Sigmoid colon (tissue), 7 donors: ENCODE measurements around the gene ITGB2. TPM values are rescaled to one million over a fixed set of nuclear protein-coding genes. Genes with fewer than 3 reads are reported as not detected.

Experiments
- DNase-seq: peaks from one replicate; pipeline ENCODE4 v3.0.0-alpha.2; 2019
- H3K27ac ChIP-seq, 4 donors: fragments of 200-600 bp; sonication (generic); one replicate each; pipeline ENCODE4 v1.5.1; 2016 to 2019; ENCODE audit warnings: mild to moderate bottlenecking in 1 of 4
- H3K27me3 ChIP-seq, 3 donors: fragments of 200-600 bp; sonication (generic); one replicate each; pipeline ENCODE4 v1.5.1; 2019; ENCODE audit warnings: mild to moderate bottlenecking in 1 of 3
- H3K36me3 ChIP-seq, 4 donors: fragments of 200-600 bp; sonication (generic); one replicate each; pipeline ENCODE4 v1.5.1; 2016 to 2019
- H3K4me1 ChIP-seq, 4 donors: fragments of 200-600 bp; sonication (generic); one replicate each; pipeline ENCODE4 v1.5.1; 2017 to 2019
- H3K4me3 ChIP-seq, 4 donors: fragments of 200-600 bp; sonication (generic); one replicate each; pipeline ENCODE4 v1.5.1; 2017 to 2019; ENCODE audit warnings: mild to moderate bottlenecking in 2 of 4, moderate library complexity in 1 of 4
- H3K9me3 ChIP-seq, 4 donors: fragments of 200-600 bp in 3 of 4; sonication (generic) in 3 of 4; one replicate each; pipeline versions ENCODE4 v1.5.1 to v1.6.1; 2013 to 2019
- EP300 ChIP-seq, 4 donors: sonication (generic); formaldehyde crosslinking; IDR thresholded peaks; one replicate each; pipeline ENCODE4 v1.6.1; 2017; ENCODE audit warnings: antibody characterized with exemption in 4 of 4
- POLR2A ChIP-seq, 2 donors: fragments of 450-650 bp; IDR thresholded peaks; one replicate each; pipeline ENCODE4 v1.6.1; 2016; ENCODE audit warnings: antibody characterized with exemption in 2 of 2, mild to moderate bottlenecking in 2 of 2, moderate library complexity in 2 of 2
- POLR2AphosphoS5 ChIP-seq, 4 donors: sonication (generic); formaldehyde crosslinking; IDR thresholded peaks; one replicate each; pipeline ENCODE4 v1.6.1; 2017; ENCODE audit warnings: antibody characterized with exemption in 4 of 4
- WGBS, 2 donors: extraction: QIAGEN DNeasy Blood & Tissue Kit; methylation state at CpG; one replicate each; pipeline ENCODE4 v1.1.7; 2013; 5-methylcytosine and 5-hydroxymethylcytosine counted together
- intact Hi-C: fragments of 100-400 bp; cut with DNase I; formaldehyde crosslinking; loops from one replicate; pipeline ENCODE4 v1.15.1; 2023
- polyA plus RNA-seq, 3 donors: library from polyadenylated mRNA; stranded (reverse); fragments of 200-250 nt; gene quantifications; one replicate each; pipeline ENCODE4 v1.2.3, GENCODE V29; 2013
- total RNA-seq, 4 donors: library from RNA; depleted of rRNA; stranded (reverse); fragments of >200 nt; gene quantifications; one replicate each; pipeline ENCODE4 v1.1.0, GENCODE V29; 2016
- TF ChIP-seq, protein P1 (sequence below), 4 experiments: fragments of 450-650 bp in 3 of 4; fragments of 200-600 bp in 1 of 4; IDR thresholded peaks; one replicate each; pipeline ENCODE4 v1.5.1; 2016 to 2019; ENCODE audit warnings: antibody characterized with exemption in 4 of 4, mild to moderate bottlenecking in 3 of 4, moderate library complexity in 2 of 4
- donor health status: healthy with polysubstance abuse.
- donor health status: Bipolar disorder and iron deficiency.
- donor health status: healthy.

The ITGB2 gene
- total and polyA plus RNA-seq, 7 donors, result 14.7 to 103 (median 55.9) TPM

DNA sequence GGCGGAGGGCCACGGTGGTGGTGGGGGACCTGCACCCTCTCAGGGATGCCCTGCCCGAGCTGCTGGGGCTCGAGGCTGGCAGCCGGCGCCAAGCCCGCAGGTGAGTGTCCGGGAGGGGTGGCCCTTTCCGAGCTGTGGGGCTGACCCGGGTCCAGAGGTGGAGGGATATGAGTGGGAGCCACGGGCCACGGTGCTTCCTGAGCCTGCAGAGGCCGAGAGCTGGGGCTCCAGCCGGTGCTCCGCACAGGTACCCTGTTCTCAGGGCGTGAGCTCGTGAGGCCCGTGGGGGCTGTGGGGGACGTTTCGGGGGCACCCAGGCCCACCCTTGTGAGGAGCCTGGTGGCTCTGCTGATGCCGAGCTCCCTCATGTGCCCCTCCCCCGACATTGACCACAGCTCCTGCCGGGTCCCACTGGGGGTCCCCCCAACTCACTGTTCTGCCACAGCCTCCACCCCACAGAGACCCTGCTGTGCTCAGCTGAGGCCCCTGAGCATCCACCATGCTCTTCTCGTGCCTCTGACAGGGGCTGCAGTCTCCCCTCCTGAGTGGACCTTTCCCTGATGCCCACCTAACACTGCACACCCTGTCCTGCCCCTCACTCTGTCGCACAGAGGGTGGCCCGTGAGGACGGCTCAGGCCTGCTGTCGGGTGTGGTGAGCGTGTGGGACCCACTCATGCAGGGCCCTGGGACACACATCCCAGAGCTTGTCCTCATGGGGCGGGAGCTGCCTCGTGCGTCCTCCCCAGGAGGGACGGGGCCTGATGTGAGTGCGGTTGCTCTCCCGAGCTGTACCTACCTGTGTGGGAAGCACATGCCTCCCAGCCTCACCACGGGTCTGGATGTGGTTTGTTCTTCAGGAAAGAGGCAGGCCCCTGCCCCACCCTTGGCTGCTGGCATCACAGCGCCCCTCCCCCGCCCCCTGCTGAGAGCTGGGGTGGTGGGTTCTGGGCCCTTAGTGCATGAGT lies 46.7 kb upstream of the ITGB2 start:
- WGBS, 2 donors, result 88 to 93% methylated on average over 38 of the region's 38 CpGs
- intact Hi-C loops, result loop anchor here (10.0 kb wide), 1 partner anchor 327 kb away; no protein-coding TSS in a partner anchor
- Histone ChIP-seq H3K27me3 (no peaks in the 10 kb centered on the region), H3K27ac (peak overlapping the region; percentile 50 to 91 (median 74)), H3K4me1 (peaks cover 0 to 97% (median 77%) of the 10 kb centered on the region in 4 donors), H3K36me3 (no peaks in the 10 kb centered on the region), H3K9me3 (no peaks in the 10 kb centered on the region), H3K4me3 (peak overlapping the region; percentile 25 to 59 (median 46))
- DNase-seq, result peak; percentile 69
- TF ChIP-seq POLR2AphosphoS5 (IDR thresholded peaks at IDR 0.05) (no peak), POLR2A (IDR thresholded peaks at IDR 0.05) (no peak), EP300 (IDR thresholded peaks at IDR 0.05) (no peak)
- TF ChIP-seq, protein P1, sequence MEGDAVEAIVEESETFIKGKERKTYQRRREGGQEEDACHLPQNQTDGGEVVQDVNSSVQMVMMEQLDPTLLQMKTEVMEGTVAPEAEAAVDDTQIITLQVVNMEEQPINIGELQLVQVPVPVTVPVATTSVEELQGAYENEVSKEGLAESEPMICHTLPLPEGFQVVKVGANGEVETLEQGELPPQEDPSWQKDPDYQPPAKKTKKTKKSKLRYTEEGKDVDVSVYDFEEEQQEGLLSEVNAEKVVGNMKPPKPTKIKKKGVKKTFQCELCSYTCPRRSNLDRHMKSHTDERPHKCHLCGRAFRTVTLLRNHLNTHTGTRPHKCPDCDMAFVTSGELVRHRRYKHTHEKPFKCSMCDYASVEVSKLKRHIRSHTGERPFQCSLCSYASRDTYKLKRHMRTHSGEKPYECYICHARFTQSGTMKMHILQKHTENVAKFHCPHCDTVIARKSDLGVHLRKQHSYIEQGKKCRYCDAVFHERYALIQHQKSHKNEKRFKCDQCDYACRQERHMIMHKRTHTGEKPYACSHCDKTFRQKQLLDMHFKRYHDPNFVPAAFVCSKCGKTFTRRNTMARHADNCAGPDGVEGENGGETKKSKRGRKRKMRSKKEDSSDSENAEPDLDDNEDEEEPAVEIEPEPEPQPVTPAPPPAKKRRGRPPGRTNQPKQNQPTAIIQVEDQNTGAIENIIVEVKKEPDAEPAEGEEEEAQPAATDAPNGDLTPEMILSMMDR (IDR thresholded peaks at IDR 0.05), result no peak

GRCh38 chr21:44966135-44967081 lies 45.7 kb upstream of the ITGB2 start:
- H3K4me3 ChIP-seq, result peak overlapping the region; percentile 25 to 59 (median 46)
- no peaks in the 10 kb centered on the region for H3K36me3 ChIP-seq
- H3K27me3 ChIP-seq, result no peaks in the 10 kb centered on the region
- H3K9me3 ChIP-seq, result no peaks in the 10 kb centered on the region
- intact Hi-C loops, result loop anchor here (10.0 kb wide), 1 partner anchor 328 kb away; no protein-coding TSS in a partner anchor
- 76 to 85% methylated on average over 30 of the region's 30 CpGs for WGBS, 2 donors
- H3K27ac ChIP-seq, result peak overlapping the region; percentile 50 to 91 (median 74)
- TF ChIP-seq POLR2A (IDR thresholded peaks at IDR 0.05) (no peak), POLR2AphosphoS5 (IDR thresholded peaks at IDR 0.05) (peak in 3 of 4 donors; percentile 14 to 29 (median 25))
- peak; percentile 91 for DNase-seq
- H3K4me1 ChIP-seq, result peaks cover 0 to 95% (median 86%) of the 10 kb centered on the region in 4 donors

GRCh38 chr21:44965251-44966022 lies 44.7 kb upstream of the ITGB2 start:
- intact Hi-C loops, result loop anchor here (10.0 kb wide), 1 partner anchor 329 kb away; no protein-coding TSS in a partner anchor
- 78 to 91% methylated on average over 17 of the region's 17 CpGs for WGBS, 2 donors
- H3K27ac ChIP-seq, result peak overlapping the region; percentile 1 to 91 (median 76)
- DNase-seq, result no peak
- peaks cover 0 to 95% (median 89%) of the 10 kb centered on the region in 4 donors for H3K4me1 ChIP-seq
- H3K27me3 ChIP-seq, result no peaks in the 10 kb centered on the region
- TF ChIP-seq POLR2A (IDR thresholded peaks at IDR 0.05), result no peak
- TF ChIP-seq, protein P1 (IDR thresholded peaks at IDR 0.05), result no peak
- TF ChIP-seq POLR2AphosphoS5 (IDR thresholded peaks at IDR 0.05), result no peak
- no peak for TF ChIP-seq EP300 (IDR thresholded peaks at IDR 0.05)
- no peaks in the 10 kb centered on the region for H3K9me3 ChIP-seq
- peaks cover 0 to under 1% (median 0%) of the 10 kb centered on the region in 4 donors for H3K36me3 ChIP-seq
- H3K4me3 ChIP-seq, result no peak overlapping the region

DNA sequence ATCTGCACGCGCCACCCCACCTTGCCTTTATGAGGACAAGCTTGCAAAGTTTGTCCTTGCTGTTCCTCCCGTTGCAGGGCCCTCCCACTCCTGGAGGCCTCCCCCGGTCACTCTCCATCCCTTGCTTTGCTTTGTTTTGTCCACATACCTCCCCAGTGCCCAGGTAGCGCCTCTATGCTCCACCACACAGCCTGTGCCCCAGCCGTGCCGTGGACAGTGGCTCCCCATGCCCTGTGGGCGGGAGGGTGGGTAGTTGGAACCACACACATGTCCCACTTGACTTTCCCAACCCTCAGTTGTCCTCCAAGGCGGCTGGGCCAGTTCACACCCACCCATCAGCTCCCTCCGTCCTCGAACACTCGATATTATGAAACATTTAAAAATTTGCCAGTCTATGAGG lies 43.7 kb upstream of the ITGB2 start:
- no peak for DNase-seq
- Histone ChIP-seq H3K27me3 (no peaks in the 10 kb centered on the region), H3K4me1 (peaks cover 0 to 95% (median 89%) of the 10 kb centered on the region in 4 donors), H3K4me3 (no peak overlapping the region), H3K36me3 (peaks cover 0 to 4% (median 0%) of the 10 kb centered on the region in 4 donors), H3K27ac (peak overlapping the region in 3 of 4 donors; percentile 83 to 91 (median 89)), H3K9me3 (no peaks in the 10 kb centered on the region)
- 98% methylated on average over 12 of the region's 12 CpGs for WGBS, 2 donors
- intact Hi-C loops, result loop anchor here (10.0 kb wide), 1 partner anchor 330 kb away; no protein-coding TSS in a partner anchor
- TF ChIP-seq EP300 (IDR thresholded peaks at IDR 0.05) (no peak), POLR2A (IDR thresholded peaks at IDR 0.05) (no peak), POLR2AphosphoS5 (IDR thresholded peaks at IDR 0.05) (no peak)
- TF ChIP-seq, protein P1 (IDR thresholded peaks at IDR 0.05), result no peak
